Measurements from ENCODE around the gene RSPH6A. TPM values are rescaled to one million over a fixed set of nuclear protein-coding genes. Genes with fewer than 3 reads are reported as not detected.

The RSPH6A gene
- total and polyA plus RNA-seq, 2 of the 13 experiments (the other 11 are each of a cell fraction or from before 2014, with no cell fraction given): 0.07 TPM; not detected in 1

- no peak for TF ChIP-seq NAIF1 (CRISPR knock-in tag; IDR thresholded peaks at IDR 0.05; ENCODE audit: borderline replicate concordance)
- TF ChIP-seq FIP1L1 (IDR thresholded peaks at IDR 0.05; ENCODE audit: borderline replicate concordance, insufficient read depth, low read depth, low read length): no peak
- no peak for TF ChIP-seq ZNF510 (CRISPR knock-in tag; IDR thresholded peaks at IDR 0.05; ENCODE audit: low read depth)
- TF ChIP-seq TCF7 (IDR thresholded peaks at IDR 0.05; ENCODE audit: low read depth): no peak
- TF ChIP-seq ZBTB7B (CRISPR knock-in tag; IDR thresholded peaks at IDR 0.05): no peak
- TF ChIP-seq, protein P1, sequence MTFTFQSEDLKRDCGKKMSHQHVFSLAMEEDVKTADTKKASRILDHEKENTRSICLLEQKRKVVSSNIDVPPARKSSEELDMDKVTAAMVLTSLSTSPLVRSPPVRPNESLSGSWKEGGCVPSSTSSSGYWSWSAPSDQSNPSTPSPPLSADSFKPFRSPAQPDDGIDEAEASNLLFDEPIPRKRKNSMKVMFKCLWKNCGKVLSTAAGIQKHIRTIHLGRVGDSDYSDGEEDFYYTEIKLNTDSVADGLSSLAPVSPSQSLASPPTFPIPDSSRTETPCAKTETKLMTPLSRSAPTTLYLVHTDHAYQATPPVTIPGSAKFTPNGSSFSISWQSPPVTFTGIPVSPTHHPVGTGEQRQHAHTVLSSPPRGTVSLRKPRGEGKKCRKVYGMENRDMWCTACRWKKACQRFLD (CRISPR knock-in tag; IDR thresholded peaks at IDR 0.05; ENCODE audit: borderline replicate concordance): no peak
- TF ChIP-seq ZNF280D (CRISPR knock-in tag; IDR thresholded peaks at IDR 0.05): no peak
These were observed 37.0 kb downstream of the RSPH6A start (continued) for GRCh38 chr19:45778010-45778661.

DNA sequence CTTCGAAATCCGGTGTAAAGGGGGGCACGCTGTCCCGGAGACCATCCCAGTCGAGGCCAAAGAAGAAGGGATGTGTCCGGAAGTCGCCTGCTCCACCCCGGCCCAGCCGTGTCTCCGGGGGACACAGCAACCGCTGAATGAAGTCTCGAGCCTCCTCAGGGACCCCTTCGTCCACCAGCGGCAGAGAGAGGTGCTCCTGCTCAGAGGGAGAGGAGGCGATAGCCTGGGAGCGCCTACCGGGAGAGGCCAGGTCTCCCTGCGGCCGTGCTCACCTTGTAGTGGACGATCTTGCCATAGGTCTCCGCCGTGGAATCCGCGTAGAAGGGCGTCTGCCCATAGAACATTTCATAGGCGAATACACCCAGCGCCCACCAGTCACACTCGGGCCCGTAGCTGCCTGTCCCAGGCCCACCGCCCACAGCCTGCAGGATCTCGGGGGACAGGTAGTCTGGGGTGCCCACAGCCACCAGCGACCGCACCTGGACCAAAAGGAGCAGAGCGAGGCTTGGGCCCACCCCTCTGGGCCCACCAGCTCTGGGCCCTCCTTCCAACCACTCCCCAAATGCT, 37.6 kb downstream of the RSPH6A start:
- Histone ChIP-seq H3K4me1 (ENCODE audit: insufficient read depth, low read length) (peaks cover 47% of the 10 kb centered on the region), H3K9me3 (ENCODE audit: low read length) (no peaks in the 10 kb centered on the region), H3K27me3 (ENCODE audit: control insufficient read depth in 1 of 2, insufficient read depth in 2 of 2, low read length in 2 of 2) (no peaks in the 10 kb centered on the region), H3K79me2 (ENCODE audit: insufficient read depth, low read length) (no peaks in the 10 kb centered on the region), H3K36me3 (replicated peaks in 1 of 2; ENCODE audit: control insufficient read depth in 1 of 2, insufficient read depth in 2 of 2, low read length in 2 of 2) (peaks cover 2 to 4% of the 10 kb centered on the region in 2 experiments; a peak in 2 of 5 replicates), H3K27ac (ENCODE audit: extremely low read length, insufficient read depth, low read length) (no peak overlapping the region), H3K4me2 (ENCODE audit: low read depth, low read length) (no peak overlapping the region), H2AFZ (ENCODE audit: low read length) (no peak overlapping the region), H3K4me3 (replicated peaks in 1 of 3; ENCODE audit: insufficient read depth in 1 of 3, low read depth in 2 of 3, low read length in 3 of 3) (no peak overlapping the region), H3K9ac (ENCODE audit: insufficient read depth, low read depth, low read length) (no peak overlapping the region), H4K20me1 (ENCODE audit: insufficient read depth, low read length) (peaks cover 4% of the 10 kb centered on the region; the same call in 1 of the 2 replicates)
- ATAC-seq: no peak
- FAIRE-seq: no peak
- in situ Hi-C loops (cut with HindIII; ENCODE audit: extremely low pct_ligation_motif_present, low pct_unique_long_range_greater_than_20kb) (no loop called here), intact Hi-C loops (cut with micrococcal nuclease; ENCODE audit: unreplicated experiment) (no loop called here)
- POLR2A ChIA-PET: no interaction called here
- no TSS peak for BruUV-seq (replicated peaks)
- DNase-seq (ENCODE audit: low spot score): no peak
- WGBS (ENCODE audit: low lambda C conversion rate): 97% methylated on average over 22 of the region's 34 CpGs
- CTCF ChIA-PET (ENCODE audit: low intra/inter-chr PET ratio, low total read pairs): no interaction called here
- TF ChIP-seq ZNF776 (CRISPR knock-in tag; IDR thresholded peaks at IDR 0.05) (no peak), CBFB (CRISPR knock-in tag; IDR thresholded peaks at IDR 0.05) (no peak), ELF4 (CRISPR knock-in tag; IDR thresholded peaks at IDR 0.05; ENCODE audit: borderline replicate concordance) (no peak), PLRG1 (conservative IDR thresholded peaks at IDR 0.05) (no peak), ATAD3A (CRISPR knock-in tag; IDR thresholded peaks at IDR 0.05) (no peak), ZNF768 (CRISPR knock-in tag; IDR thresholded peaks at IDR 0.05) (no peak), MEIS2 (CRISPR knock-in tag; IDR thresholded peaks at IDR 0.05) (no peak), SRSF1 (optimal IDR thresholded peaks at IDR 0.05; ENCODE audit: low read depth, low read length) (no peak), ZNF678 (CRISPR knock-in tag; IDR thresholded peaks at IDR 0.05) (no peak)

Measured in HepG2 (cell line).